Cardiac muscle cell (in vitro differentiated cells and primary cell): ENCODE data around the gene PALM3. TPM values are rescaled to one million over a fixed set of nuclear protein-coding genes. Genes with fewer than 3 reads are reported as not detected.

Experiments used
- DNase-seq, 2 donors: peaks; one replicate each; pipeline versions ENCODE4 v3.0.0 to v3.0.0-alpha.2; 2010 to 2017; ENCODE audit warnings: low read depth in 1 of 2, low spot score in 1 of 2
- H3K27ac ChIP-seq: fragments of 200-600 bp; sonication (generic); 2 replicates; pipeline ENCODE4 v1.5.1; 2016
- H3K27me3 ChIP-seq: fragments of 200-600 bp; sonication (generic); 2 replicates; pipeline ENCODE4 v1.6.0; 2016; ENCODE audit warnings: control low read depth
- H3K36me3 ChIP-seq: fragments of 200-600 bp; sonication (generic); 2 replicates; pipeline ENCODE4 v1.5.1; 2016; ENCODE audit warnings: control low read depth
- H3K4me1 ChIP-seq: fragments of 200-600 bp; sonication (generic); 2 replicates; pipeline ENCODE4 v1.8.1; 2017; ENCODE audit warnings: low read depth, mild to moderate bottlenecking, mixed run types
- H3K4me3 ChIP-seq: fragments of 200-600 bp; sonication (generic); 2 replicates; pipeline ENCODE4 v1.5.1; 2016; ENCODE audit warnings: mild to moderate bottlenecking
- H3K9me3 ChIP-seq: fragments of 200-600 bp; sonication (generic); 2 replicates; pipeline ENCODE4 v1.5.1; 2017; ENCODE audit warnings: low read depth, mild to moderate bottlenecking, control low read depth
- CTCF ChIP-seq: IDR thresholded peaks from 2 replicates; pipeline ENCODE4 v1.5.1; 2012; ENCODE audit warnings: low read depth, mild to moderate bottlenecking, low read length
- polyA plus RNA-seq: library from polyadenylated mRNA; unstranded; fragments of >200 nt; fragmentation: Nextera tagmentation; extraction: Ambion mirVana; gene quantifications from 2 replicates; pipeline ENCODE4 v1.2.1, GENCODE V29; 2016
- total RNA-seq: library from RNA; depleted of rRNA; stranded (reverse); fragments of >200 nt; gene quantifications from 2 replicates; pipeline ENCODE4 v1.2.3, GENCODE V29; 2016

The PALM3 gene
- total RNA-seq: 0.25 and 0.30 TPM in 2 replicates
- 0.10 and 1.0 TPM in 2 replicates for polyA plus RNA-seq

GRCh38 chr19:14061751-14062557 is at the start of gene PALM3:
Gene PALM3, minus strand, starts transcription at chr19:14062076. Its CDS starts 96 bp downstream, at chr19:14061980.
- H3K27me3 ChIP-seq: peaks cover 23% of the 10 kb centered on the region
- no peaks in the 10 kb centered on the region for H3K36me3 ChIP-seq
- peaks cover 4% of the 10 kb centered on the region for H3K4me1 ChIP-seq
- H3K4me3 ChIP-seq: no peak within 1 kb of the TSS
- H3K9me3 ChIP-seq: no peaks in the 10 kb centered on the region
- DNase-seq: no peak
- TF ChIP-seq CTCF: no peak
- H3K27ac ChIP-seq: no peak within 1 kb of the TSS

GRCh38 chr19:14111486-14111885 is 49.6 kb upstream of the PALM3 start:
- peaks cover 27% of the 10 kb centered on the region for H3K4me1 ChIP-seq
- no peaks in the 10 kb centered on the region for H3K27me3 ChIP-seq
- no peaks in the 10 kb centered on the region for H3K36me3 ChIP-seq
- no peaks in the 10 kb centered on the region for H3K9me3 ChIP-seq
- H3K27ac ChIP-seq: no peak overlapping the region
- H3K4me3 ChIP-seq: no peak overlapping the region
- no peak for DNase-seq
- TF ChIP-seq CTCF: no peak

GRCh38 chr19:14110650-14111049 is 48.8 kb upstream of the PALM3 start:
- H3K4me1 ChIP-seq: peaks cover 19% of the 10 kb centered on the region
- H3K4me3 ChIP-seq: no peak overlapping the region
- H3K27me3 ChIP-seq: no peaks in the 10 kb centered on the region
- DNase-seq: no peak
- H3K27ac ChIP-seq: no peak overlapping the region
- H3K9me3 ChIP-seq: no peaks in the 10 kb centered on the region
- no peak for TF ChIP-seq CTCF
- peaks cover 2% of the 10 kb centered on the region for H3K36me3 ChIP-seq

GRCh38 chr19:14107581-14108461 is 45.9 kb upstream of the PALM3 start:
- peak overlapping the region; percentile 75 for H3K27ac ChIP-seq

More at GRCh38 chr19:14107581-14108461, 45.9 kb upstream of the PALM3 start:
- Histone ChIP-seq H3K9me3 (no peaks in the 10 kb centered on the region), H3K4me3 (no peak overlapping the region), H3K27me3 (no peaks in the 10 kb centered on the region), H3K36me3 (peaks cover 11% of the 10 kb centered on the region), H3K4me1 (peaks cover 7% of the 10 kb centered on the region)
- TF ChIP-seq CTCF: no peak
- peak in 1 of 2 donors; percentile 44 for DNase-seq
